ENCODE results near the gene FAM78B. TPM values are rescaled to one million over a fixed set of nuclear protein-coding genes. Genes with fewer than 3 reads are reported as not detected.

FAM78B gene
- total and polyA plus RNA-seq, 2 experiments from 2014 or later: 0.77 TPM; not detected in 1

DNA sequence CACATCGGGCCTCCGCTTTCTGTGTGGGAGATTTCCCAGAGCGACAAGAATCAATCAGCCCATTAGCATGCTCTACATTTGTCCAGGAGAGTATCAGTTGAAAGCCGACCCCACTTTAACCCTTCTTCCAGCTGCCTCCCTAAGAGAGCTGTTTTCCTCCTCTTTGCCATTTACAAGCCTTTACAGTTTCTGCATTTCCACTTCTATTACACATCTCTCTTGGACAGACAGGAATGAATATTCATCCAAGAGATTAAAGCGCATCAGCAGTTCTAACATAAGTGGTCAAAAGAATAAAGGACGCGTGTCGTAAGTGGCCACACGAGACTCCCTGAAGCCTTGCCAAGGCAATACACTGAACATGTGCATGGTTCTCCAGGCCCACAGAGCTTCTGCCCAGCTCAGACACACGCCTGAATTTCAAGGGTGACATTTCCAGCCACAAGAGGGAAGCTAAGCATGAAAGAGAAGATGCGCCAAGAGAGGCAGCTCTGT, 47.3 kb downstream of the FAM78B start:
- Histone ChIP-seq H3K4me1 (ENCODE audit: insufficient read depth) (no peaks in the 10 kb centered on the region), H3K4me2 (no peak overlapping the region), H3K9me2 (replicated peaks; ENCODE audit: insufficient read depth) (no peaks in the 10 kb centered on the region), H3K27ac (no peak overlapping the region), H3K79me2 (no peaks in the 10 kb centered on the region), H3K9me3 (ENCODE audit: low read depth) (no peaks in the 10 kb centered on the region), H2AFZ (no peak overlapping the region), H4K20me1 (ENCODE audit: insufficient read depth, poor library complexity, severe bottlenecking) (no peaks in the 10 kb centered on the region), H3K4me3 (no peak overlapping the region), H3K36me3 (replicated peaks; ENCODE audit: insufficient read depth, low read depth) (no peaks in the 10 kb centered on the region), H3K27me3 (no peaks in the 10 kb centered on the region)
- DNase-seq (ENCODE audit: low spot score): no peak
- 63% methylated on average over 11 of the region's 11 CpGs for WGBS (ENCODE audit: low lambda C conversion rate, missing lambda C conversion rate)
- TF ChIP-seq CTCF (IDR thresholded peaks at IDR 0.05; ENCODE audit: poor library complexity): no peak
- no peak for TF ChIP-seq EZH2phosphoT487 (IDR thresholded peaks at IDR 0.05; ENCODE audit: low read depth, severe bottlenecking, unreplicated experiment)
- no peak for TF ChIP-seq EZH2 (IDR thresholded peaks at IDR 0.05; ENCODE audit: borderline replicate concordance)

GRCh38 chr1:166117776-166118175, 49.0 kb downstream of the FAM78B start:
- H4K20me1 ChIP-seq (ENCODE audit: insufficient read depth, poor library complexity, severe bottlenecking): no peaks in the 10 kb centered on the region
- WGBS (ENCODE audit: low lambda C conversion rate, missing lambda C conversion rate): 88% methylated on average over 5 of the region's 5 CpGs
- no peak overlapping the region for H2AFZ ChIP-seq
- DNase-seq (ENCODE audit: low spot score): no peak
- H3K36me3 ChIP-seq (replicated peaks; ENCODE audit: insufficient read depth, low read depth): no peaks in the 10 kb centered on the region
- no peak overlapping the region for H3K4me3 ChIP-seq
- no peaks in the 10 kb centered on the region for H3K9me2 ChIP-seq (replicated peaks; ENCODE audit: insufficient read depth)
- H3K9me3 ChIP-seq (ENCODE audit: low read depth): no peaks in the 10 kb centered on the region
- no peaks in the 10 kb centered on the region for H3K79me2 ChIP-seq
- no peak for TF ChIP-seq EZH2 (IDR thresholded peaks at IDR 0.05; ENCODE audit: borderline replicate concordance)
- TF ChIP-seq EZH2phosphoT487 (IDR thresholded peaks at IDR 0.05; ENCODE audit: low read depth, severe bottlenecking, unreplicated experiment): no peak
- no peak for TF ChIP-seq CTCF (IDR thresholded peaks at IDR 0.05; ENCODE audit: poor library complexity)
- no peak overlapping the region for H3K27ac ChIP-seq
- H3K4me1 ChIP-seq (ENCODE audit: insufficient read depth): no peaks in the 10 kb centered on the region
- H3K27me3 ChIP-seq: no peaks in the 10 kb centered on the region
- no peak overlapping the region for H3K4me2 ChIP-seq

DNA sequence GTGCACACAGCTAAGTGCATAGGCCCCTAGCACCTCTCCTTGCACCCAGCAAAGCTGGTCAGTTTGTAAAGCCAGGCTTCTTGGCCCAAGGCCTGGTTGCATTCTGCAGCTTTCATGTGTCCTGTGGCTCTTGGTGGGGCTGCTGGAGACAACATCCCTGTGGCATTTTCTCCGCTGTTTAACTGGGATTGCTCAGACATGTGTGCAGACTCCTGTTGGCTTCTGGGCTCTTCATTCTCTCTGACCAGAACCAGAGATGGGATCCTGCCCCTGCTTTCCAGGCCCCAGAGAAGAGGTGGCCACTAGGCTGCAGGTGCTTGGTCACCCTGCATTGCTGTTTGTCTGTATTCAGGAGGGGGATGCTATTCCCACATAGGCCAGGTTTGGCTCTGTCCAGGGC, 50.8 kb downstream of the FAM78B start:
- 93% methylated on average over 1 of the region's 1 CpG for WGBS (ENCODE audit: low lambda C conversion rate, missing lambda C conversion rate)
- Histone ChIP-seq H3K9me2 (replicated peaks; ENCODE audit: insufficient read depth) (no peaks in the 10 kb centered on the region), H3K4me3 (no peak overlapping the region), H4K20me1 (ENCODE audit: insufficient read depth, poor library complexity, severe bottlenecking) (no peaks in the 10 kb centered on the region), H3K36me3 (replicated peaks; ENCODE audit: insufficient read depth, low read depth) (no peaks in the 10 kb centered on the region), H2AFZ (no peak overlapping the region), H3K27ac (no peak overlapping the region), H3K4me2 (no peak overlapping the region), H3K27me3 (no peaks in the 10 kb centered on the region), H3K4me1 (ENCODE audit: insufficient read depth) (no peaks in the 10 kb centered on the region), H3K9me3 (ENCODE audit: low read depth) (no peaks in the 10 kb centered on the region), H3K79me2 (no peaks in the 10 kb centered on the region)
- TF ChIP-seq CTCF (IDR thresholded peaks at IDR 0.05; ENCODE audit: poor library complexity): no peak
- no peak for TF ChIP-seq EZH2 (IDR thresholded peaks at IDR 0.05; ENCODE audit: borderline replicate concordance)
- no peak for TF ChIP-seq EZH2phosphoT487 (IDR thresholded peaks at IDR 0.05; ENCODE audit: low read depth, severe bottlenecking, unreplicated experiment)
- DNase-seq (ENCODE audit: low spot score): no peak

DNA sequence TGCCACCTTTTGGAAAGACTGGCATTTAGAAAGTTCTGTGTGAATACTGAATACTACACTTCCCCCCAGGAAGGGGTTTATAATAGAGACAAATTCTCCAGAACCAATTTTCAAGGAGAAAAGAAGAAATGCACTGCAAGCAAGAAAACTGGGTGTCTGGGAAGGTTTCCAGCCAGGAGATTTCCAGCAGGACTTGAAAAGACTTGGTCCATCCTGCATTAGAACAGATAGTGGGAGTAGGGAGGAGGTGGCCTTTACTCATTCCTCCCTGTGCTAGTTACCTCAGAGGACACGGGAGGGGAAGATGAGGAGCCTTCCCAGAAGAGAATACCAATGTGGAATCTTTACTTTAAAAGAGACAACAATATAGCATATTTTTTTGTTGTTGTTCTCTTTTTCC, 52.4 kb downstream of the FAM78B start:
- Histone ChIP-seq H3K27ac (no peak overlapping the region), H3K9me3 (ENCODE audit: low read depth) (no peaks in the 10 kb centered on the region), H3K27me3 (no peaks in the 10 kb centered on the region), H3K4me2 (no peak overlapping the region), H2AFZ (no peak overlapping the region), H3K9me2 (replicated peaks; ENCODE audit: insufficient read depth) (no peaks in the 10 kb centered on the region), H4K20me1 (ENCODE audit: insufficient read depth, poor library complexity, severe bottlenecking) (no peaks in the 10 kb centered on the region), H3K4me3 (no peak overlapping the region), H3K36me3 (replicated peaks; ENCODE audit: insufficient read depth, low read depth) (no peaks in the 10 kb centered on the region), H3K79me2 (no peaks in the 10 kb centered on the region), H3K4me1 (ENCODE audit: insufficient read depth) (no peaks in the 10 kb centered on the region)
- TF ChIP-seq EZH2phosphoT487 (IDR thresholded peaks at IDR 0.05; ENCODE audit: low read depth, severe bottlenecking, unreplicated experiment) (no peak), CTCF (IDR thresholded peaks at IDR 0.05; ENCODE audit: poor library complexity) (no peak), EZH2 (IDR thresholded peaks at IDR 0.05; ENCODE audit: borderline replicate concordance) (no peak)
- WGBS (ENCODE audit: low lambda C conversion rate, missing lambda C conversion rate): 70% methylated on average over 1 of the region's 1 CpG
- no peak for DNase-seq (ENCODE audit: low spot score)
